Activated naive CD8-positive, alpha-beta T cell (primary cell): ENCODE measurements around the gene MCM10.

Source experiments
- H3K27ac Mint-ChIP-seq: one replicate; pipeline ENCODE4 v1.8.0; 2021; ENCODE audit warnings: mixed read lengths
- H3K27me3 Mint-ChIP-seq: one replicate; pipeline ENCODE4 v1.8.0; 2021; ENCODE audit warnings: mixed read lengths
- H3K36me3 Mint-ChIP-seq: one replicate; pipeline ENCODE4 v1.8.0; 2021; ENCODE audit warnings: mixed read lengths
- H3K4me1 Mint-ChIP-seq: one replicate; pipeline ENCODE4 v1.8.0; 2021; ENCODE audit warnings: low read depth, mixed read lengths
- H3K4me3 Mint-ChIP-seq: one replicate; pipeline ENCODE4 v1.8.0; 2021; ENCODE audit warnings: mild to moderate bottlenecking, mixed read lengths
- H3K9me3 Mint-ChIP-seq: one replicate; pipeline ENCODE4 v1.8.0; 2021; ENCODE audit warnings: low read depth, mixed read lengths

The MCM10 gene

DNA sequence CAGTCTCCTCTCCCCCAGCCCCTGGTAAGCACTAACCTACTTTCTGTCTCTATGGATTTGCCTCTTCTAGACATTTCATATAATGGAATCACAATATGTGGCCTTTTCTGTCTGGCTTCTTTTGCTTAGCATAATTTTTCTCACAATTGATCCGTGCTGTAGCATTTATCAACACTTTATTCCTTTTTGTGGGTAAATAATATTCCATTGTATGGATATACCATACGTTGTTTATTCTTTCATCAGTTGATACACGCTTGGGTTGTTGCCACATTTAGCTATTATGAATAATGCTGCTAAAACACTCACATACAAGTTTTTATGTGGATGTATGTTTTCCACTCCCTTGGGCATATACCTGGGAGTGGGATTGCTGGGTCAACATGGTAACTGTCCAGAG is 25.8 kb downstream of the MCM10 start:
- Mint-ChIP-seq H3K36me3 (peaks cover 20% of the 10 kb centered on the region), H3K4me1 (no peaks in the 10 kb centered on the region), H3K9me3 (no peaks in the 10 kb centered on the region), H3K27me3 (no peaks in the 10 kb centered on the region), H3K4me3 (no peak overlapping the region), H3K27ac (no peak overlapping the region)

DNA sequence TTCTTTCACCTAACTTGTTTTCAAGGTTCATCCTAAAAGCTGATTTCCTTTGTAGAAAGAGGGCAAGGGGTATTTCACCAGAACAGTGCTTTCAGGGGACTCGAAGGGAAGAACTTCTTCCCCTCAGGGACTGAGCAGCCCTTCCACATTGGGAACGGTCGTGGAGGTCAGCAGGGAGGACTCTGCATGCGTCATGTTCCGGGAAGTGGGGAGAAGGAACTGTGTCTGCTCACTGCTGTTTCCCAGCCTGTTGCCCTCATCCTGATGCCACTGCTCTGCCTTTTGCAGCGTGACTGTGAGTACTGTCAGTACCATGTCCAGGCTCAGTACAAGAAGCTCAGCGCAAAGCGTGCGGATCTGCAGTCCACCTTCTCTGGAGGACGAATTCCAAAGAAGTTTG is 27.2 kb downstream of the MCM10 start:
- H3K27ac Mint-ChIP-seq: no peak overlapping the region
- no peaks in the 10 kb centered on the region for H3K9me3 Mint-ChIP-seq
- H3K27me3 Mint-ChIP-seq: no peaks in the 10 kb centered on the region
- no peaks in the 10 kb centered on the region for H3K4me1 Mint-ChIP-seq
- H3K4me3 Mint-ChIP-seq: no peak overlapping the region
- H3K36me3 Mint-ChIP-seq: peaks cover 19% of the 10 kb centered on the region

DNA sequence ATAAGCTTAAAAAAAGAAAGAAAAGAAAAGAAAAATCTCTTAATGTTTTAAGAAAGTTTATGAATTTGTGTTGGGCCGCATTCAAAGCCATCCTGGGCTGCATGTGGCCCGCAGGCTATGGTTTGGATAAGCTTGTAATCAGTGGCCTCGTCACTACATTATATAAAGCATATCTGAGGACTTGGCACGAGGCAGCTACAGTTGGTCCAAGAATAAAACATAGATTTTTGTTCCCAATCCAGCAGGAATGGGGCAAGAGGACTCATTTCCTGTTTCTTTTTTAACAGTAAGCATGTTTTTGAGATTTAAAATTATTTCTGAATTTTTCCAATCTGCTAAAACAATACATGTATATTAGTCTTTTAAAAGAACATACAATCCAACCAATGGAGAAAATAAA is 28.6 kb downstream of the MCM10 start:
- no peaks in the 10 kb centered on the region for H3K4me1 Mint-ChIP-seq
- no peak overlapping the region for H3K4me3 Mint-ChIP-seq
- H3K9me3 Mint-ChIP-seq: no peaks in the 10 kb centered on the region
- no peaks in the 10 kb centered on the region for H3K27me3 Mint-ChIP-seq
- H3K36me3 Mint-ChIP-seq: peaks cover 17% of the 10 kb centered on the region
- no peak overlapping the region for H3K27ac Mint-ChIP-seq

DNA sequence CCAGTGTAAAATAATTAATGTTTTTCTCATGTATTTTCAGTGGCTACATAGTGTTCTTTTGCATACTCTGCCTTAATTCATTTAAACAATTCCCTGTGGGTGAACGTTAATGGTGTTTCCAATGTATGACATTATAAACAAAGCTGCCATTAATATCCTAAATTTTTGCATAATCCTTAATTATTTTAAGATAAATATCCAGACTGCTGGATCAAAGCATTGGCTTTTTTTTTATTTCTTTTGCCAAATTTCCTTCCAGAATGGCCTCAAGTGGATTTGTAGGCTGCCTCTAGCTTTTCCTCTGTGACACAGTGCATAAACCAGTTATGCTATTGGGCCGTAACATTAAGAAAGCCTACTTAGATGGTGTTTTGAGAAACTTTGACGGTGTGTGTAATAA is 29.5 kb downstream of the MCM10 start:
- no peaks in the 10 kb centered on the region for H3K4me1 Mint-ChIP-seq
- H3K27ac Mint-ChIP-seq: no peak overlapping the region
- H3K4me3 Mint-ChIP-seq: no peak overlapping the region
- no peaks in the 10 kb centered on the region for H3K27me3 Mint-ChIP-seq
- H3K9me3 Mint-ChIP-seq: no peaks in the 10 kb centered on the region
- H3K36me3 Mint-ChIP-seq: peaks cover 21% of the 10 kb centered on the region

DNA sequence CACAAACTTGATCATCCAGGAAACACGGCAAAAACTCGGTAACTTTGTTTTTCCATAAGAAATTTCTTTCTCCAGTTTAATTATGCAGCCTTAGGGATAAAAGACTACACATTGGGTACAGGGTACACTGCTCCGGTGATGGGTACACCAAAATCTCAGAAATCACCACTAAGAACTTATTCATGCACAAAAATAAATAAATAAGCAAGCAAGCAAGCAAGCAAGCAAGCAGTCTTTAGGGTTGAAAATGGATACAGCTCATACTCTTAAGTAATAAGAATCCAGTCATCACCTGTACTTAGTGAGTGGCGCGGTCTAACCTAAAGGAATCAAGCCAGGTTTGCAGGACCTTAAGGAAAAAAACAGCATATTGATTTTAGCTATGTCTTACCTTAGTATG is 30.0 kb downstream of the MCM10 start:
- H3K36me3 Mint-ChIP-seq: peaks cover 17% of the 10 kb centered on the region
- no peak overlapping the region for H3K4me3 Mint-ChIP-seq
- no peaks in the 10 kb centered on the region for H3K4me1 Mint-ChIP-seq
- H3K27ac Mint-ChIP-seq: no peak overlapping the region
- H3K27me3 Mint-ChIP-seq: no peaks in the 10 kb centered on the region
- no peaks in the 10 kb centered on the region for H3K9me3 Mint-ChIP-seq

DNA sequence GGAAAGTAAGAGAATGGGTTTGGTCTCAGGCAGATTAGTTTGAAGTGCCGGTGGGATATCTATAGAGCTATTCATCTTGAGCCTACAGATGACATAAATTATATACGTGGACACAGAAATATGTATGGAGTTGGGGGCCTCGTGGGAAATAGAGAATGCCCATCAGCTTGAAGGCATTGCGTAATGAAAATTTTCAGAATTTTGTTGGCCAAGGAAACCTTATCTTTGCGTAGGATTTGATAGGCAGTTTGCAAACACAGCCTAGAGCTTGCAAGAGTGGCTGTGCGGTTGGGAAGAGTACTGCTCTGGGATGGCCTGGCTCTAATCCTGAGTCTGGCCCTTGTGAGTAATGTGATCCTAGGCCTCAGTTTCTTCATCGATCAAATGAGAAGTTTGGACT is 32.3 kb downstream of the MCM10 start:
- H3K36me3 Mint-ChIP-seq: peaks cover 12% of the 10 kb centered on the region
- H3K4me1 Mint-ChIP-seq: no peaks in the 10 kb centered on the region
- no peak overlapping the region for H3K27ac Mint-ChIP-seq
- H3K9me3 Mint-ChIP-seq: no peaks in the 10 kb centered on the region
- no peak overlapping the region for H3K4me3 Mint-ChIP-seq
- no peaks in the 10 kb centered on the region for H3K27me3 Mint-ChIP-seq

DNA sequence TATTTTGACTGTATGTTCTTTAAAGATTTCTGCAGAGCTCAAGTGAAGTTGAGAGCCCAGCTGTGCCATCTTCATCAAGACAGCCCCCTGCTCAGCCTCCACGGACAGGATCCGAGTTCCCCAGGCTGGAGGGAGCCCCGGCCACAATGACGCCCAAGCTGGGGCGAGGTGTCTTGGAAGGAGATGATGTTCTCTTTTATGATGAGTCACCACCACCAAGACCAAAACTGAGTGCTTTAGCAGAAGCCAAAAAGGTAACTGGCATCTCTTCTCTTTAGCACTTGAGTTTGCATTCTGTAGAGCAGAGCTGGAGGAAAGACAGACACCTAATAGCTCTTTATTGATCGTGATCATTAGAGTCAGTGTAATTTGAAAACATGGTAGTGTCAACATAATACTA is 33.7 kb downstream of the MCM10 start:
- Mint-ChIP-seq H3K4me3 (no peak overlapping the region), H3K4me1 (no peaks in the 10 kb centered on the region), H3K27me3 (no peaks in the 10 kb centered on the region), H3K27ac (no peak overlapping the region), H3K9me3 (no peaks in the 10 kb centered on the region), H3K36me3 (peaks cover 12% of the 10 kb centered on the region)

DNA sequence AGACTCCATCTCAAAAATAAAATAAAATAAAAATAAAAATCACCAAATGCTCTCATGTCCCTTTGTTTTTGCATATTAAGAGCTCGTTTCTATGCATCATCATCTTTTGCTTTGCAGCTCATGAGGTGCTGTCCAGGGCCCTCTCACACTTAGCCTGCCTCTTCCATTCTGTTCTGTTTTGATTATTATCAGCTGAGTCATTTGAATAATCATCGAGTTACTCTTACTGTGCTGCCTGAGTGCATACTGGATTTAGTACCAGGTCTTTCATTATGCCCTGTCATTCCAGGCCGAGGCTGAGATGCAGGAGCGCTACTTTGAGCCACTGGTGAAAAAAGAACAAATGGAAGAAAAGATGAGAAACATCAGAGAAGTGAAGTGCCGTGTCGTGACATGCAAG is 39.8 kb downstream of the MCM10 start:
- peaks cover 3% of the 10 kb centered on the region for H3K36me3 Mint-ChIP-seq

DNA sequence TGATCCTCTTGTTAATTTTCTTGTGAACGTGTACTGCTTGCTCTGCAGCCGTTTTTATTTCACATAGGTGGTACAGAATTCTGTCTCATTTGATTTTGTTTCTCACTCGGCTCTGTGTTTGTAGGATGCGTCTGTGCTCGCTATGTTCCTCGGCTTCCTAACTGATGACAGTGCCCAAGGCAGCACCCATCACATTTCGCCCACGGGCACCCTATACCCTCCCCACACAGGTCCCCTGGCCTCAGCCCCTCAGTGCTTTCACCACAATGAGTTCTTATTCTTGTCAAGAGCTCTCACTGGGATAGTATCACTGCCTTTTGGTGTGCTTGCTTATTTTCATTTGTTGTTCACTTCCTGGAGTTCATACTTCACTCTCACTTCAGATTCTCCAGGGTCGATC is 44.7 kb downstream of the MCM10 start:
- Mint-ChIP-seq H3K36me3 (peaks cover 10% of the 10 kb centered on the region), H3K4me1 (no peaks in the 10 kb centered on the region), H3K4me3 (no peak overlapping the region), H3K9me3 (no peaks in the 10 kb centered on the region), H3K27me3 (no peaks in the 10 kb centered on the region), H3K27ac (no peak overlapping the region)

More for the DNA sequence above, 39.8 kb downstream of the MCM10 start:
- no peaks in the 10 kb centered on the region for H3K27me3 Mint-ChIP-seq
- no peaks in the 10 kb centered on the region for H3K4me1 Mint-ChIP-seq
- no peaks in the 10 kb centered on the region for H3K9me3 Mint-ChIP-seq
- no peak overlapping the region for H3K27ac Mint-ChIP-seq
- no peak overlapping the region for H3K4me3 Mint-ChIP-seq

DNA sequence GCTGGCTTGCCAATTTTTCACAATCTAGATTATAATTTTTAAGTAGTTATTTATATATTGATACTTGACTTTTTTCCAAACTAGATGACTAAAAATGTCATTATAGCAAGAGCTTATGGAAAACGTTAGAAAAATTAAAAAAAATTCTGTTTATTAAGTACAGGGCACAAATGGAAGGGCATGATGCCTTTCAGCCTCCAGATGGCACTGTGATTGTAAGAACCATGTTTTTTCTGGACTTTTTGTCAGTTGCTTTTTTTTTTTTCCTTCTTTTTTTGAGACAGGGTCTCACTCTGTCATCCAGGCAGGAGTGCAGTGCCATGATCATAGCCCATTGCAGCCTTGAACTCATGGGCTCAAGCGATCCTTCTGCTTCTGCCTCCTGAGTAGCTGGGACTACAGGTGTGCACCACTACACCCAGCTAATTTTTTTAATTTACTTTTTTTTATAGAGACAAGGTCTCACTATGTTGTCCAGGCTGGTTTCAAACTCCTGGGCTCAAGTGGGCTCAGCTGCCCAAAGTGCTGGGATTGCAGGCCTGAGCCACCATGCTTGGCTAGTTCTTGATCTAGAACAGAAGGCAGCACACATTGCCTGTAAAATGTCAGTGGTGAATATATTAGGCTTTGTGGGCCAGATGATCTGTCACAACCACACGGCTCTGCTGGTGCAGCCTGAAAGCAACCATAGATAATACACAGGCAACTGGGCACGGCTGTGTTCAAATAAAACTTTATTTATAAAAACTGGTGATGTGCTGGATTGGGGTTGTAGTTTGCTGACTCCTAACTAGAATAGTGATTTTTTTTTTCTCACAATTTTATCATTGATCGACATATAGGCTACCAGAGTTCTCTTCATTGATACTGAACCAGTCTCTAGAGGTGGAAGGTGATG is 45.4 kb downstream of the MCM10 start:
- H3K9me3 Mint-ChIP-seq: no peaks in the 10 kb centered on the region
- no peak overlapping the region for H3K27ac Mint-ChIP-seq
- no peaks in the 10 kb centered on the region for H3K27me3 Mint-ChIP-seq
- H3K36me3 Mint-ChIP-seq: peaks cover 10% of the 10 kb centered on the region
- H3K4me3 Mint-ChIP-seq: no peak overlapping the region
- no peaks in the 10 kb centered on the region for H3K4me1 Mint-ChIP-seq

DNA sequence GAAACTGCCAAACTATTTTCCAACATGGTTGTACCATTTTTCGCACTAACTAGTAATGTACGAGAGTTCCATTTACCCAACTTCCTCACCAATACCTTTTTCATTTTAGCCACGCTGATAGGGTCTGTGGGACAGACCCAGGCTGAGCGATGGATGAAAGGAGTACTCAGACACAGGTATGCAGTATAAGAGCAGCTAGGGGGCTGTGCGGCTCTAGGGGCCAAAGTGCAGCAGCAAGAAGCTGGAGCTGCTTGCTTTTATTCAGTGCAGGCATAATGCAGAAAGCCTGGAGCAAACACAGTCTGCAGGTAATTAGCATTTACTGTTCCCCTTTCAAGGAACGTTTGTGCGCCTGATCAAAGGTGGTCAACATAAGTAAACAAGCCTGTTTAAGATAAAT is 51.8 kb downstream of the MCM10 start:
- H3K4me1 Mint-ChIP-seq: no peaks in the 10 kb centered on the region
- H3K36me3 Mint-ChIP-seq: peaks cover 14% of the 10 kb centered on the region
- no peak overlapping the region for H3K4me3 Mint-ChIP-seq
- no peak overlapping the region for H3K27ac Mint-ChIP-seq
- no peaks in the 10 kb centered on the region for H3K27me3 Mint-ChIP-seq
- no peaks in the 10 kb centered on the region for H3K9me3 Mint-ChIP-seq

DNA sequence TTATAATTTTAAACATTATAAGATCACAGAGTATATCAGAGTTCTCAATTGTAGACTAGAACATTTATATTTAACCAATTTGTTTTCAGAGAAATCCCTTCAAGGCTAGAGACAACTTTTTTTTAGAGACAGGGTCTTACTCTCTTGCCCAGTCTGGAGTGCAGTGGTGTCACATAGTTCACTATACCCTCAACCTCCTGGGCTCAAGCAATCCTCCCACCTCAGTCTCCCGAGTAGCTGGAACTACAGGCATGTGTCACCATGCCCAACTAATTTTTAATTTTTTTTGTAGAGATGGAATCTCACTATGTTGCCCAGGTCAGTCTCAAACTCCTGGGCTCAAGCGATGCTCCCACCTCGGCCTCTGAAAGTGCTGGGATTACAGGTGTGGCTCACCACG is 57.5 kb downstream of the MCM10 start:
- Mint-ChIP-seq H3K27ac (no peak overlapping the region), H3K36me3 (peaks cover 2% of the 10 kb centered on the region), H3K4me3 (no peak overlapping the region), H3K4me1 (no peaks in the 10 kb centered on the region), H3K9me3 (no peaks in the 10 kb centered on the region), H3K27me3 (no peaks in the 10 kb centered on the region)

DNA sequence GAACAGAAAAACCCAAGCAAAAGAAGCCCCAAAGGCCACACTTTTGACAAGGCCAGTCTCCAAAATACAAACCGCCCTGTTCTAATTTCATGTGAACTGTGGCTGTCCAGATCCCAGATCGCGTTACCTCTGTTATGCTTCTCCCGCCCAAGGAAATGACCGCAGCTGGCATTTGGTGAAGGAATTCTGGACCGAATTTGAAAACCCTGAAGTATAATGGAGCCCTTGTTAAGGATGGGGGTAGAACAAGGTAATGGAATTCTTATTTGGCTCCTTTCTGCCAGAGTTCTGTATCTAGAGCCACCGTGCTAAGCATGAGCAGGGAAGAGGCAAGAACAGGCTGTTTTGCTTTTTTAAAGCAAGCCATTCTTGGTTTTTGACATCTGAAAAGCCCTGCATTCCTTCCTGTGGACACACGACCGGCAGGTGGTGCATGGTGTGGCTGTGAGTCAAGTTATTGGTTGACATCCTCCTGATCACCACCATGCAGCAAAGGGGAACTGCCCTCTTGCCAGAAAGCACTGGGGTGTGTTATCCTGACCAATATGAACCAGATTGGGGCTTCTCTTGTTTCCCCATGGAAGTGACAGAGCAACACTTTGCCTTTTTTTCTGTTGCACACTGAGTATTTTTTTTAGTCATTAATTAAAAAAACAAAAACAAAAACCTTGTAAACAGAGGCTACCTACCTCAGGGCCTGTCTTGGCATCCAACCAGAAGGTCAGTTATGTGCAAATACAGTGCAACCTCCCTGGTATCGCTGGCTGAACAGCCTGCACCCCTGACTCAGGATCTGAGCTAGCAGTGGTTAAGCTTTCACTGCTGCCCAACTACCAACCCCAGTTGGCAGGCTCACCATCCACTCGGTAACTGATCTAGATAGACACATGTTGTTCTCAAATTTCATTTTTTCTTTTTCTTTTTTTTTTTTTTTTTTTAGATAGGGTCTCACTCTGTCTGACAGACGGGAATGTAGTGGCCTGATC is 58.6 kb downstream of the MCM10 start:
- Mint-ChIP-seq H3K4me1 (no peaks in the 10 kb centered on the region), H3K27me3 (no peaks in the 10 kb centered on the region)

DNA sequence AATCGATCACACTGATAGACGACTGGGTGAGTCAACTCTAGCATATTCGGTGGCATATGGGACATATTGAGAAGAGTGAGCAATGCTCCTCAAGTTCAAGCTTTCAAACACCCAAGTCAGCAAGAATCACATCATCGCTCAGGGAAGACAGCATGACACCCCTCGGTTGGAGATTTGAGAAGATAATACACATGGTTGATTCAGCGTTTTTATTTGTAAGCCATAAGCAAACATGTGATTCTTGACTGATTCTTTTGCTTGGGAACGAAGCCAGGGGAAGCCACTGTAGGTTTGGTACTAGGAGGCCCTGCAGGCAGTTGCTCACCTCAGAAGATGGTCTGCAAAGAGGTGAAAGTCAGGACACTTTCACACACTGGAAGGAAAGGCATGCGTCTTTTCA is 60.2 kb downstream of the MCM10 start:
- Mint-ChIP-seq H3K4me1 (no peaks in the 10 kb centered on the region), H3K27ac (no peak overlapping the region), H3K36me3 (no peaks in the 10 kb centered on the region)

More for the DNA sequence above, 58.6 kb downstream of the MCM10 start:
- H3K36me3 Mint-ChIP-seq: no peaks in the 10 kb centered on the region
- H3K27ac Mint-ChIP-seq: no peak overlapping the region
- H3K4me3 Mint-ChIP-seq: no peak overlapping the region
- H3K9me3 Mint-ChIP-seq: no peaks in the 10 kb centered on the region

DNA sequence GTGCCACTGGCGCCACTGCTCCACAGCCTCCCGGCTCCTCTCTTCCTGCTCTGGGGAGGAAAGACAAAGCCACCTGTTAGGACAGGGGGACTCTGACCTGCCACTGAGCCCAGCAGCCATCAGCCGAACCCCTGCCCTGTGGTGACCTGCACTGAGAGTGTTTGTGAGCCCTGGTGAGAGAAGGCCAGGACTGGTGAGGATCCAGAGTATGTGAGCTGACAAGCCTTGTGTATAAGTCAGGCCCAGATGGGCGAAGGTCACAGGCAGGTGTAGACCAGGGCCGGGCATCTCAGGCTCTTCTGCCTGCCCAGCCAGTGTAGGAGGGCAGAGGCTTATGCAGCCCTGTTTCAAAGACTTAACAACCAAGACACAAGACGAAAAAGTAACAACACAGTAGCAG is 60.8 kb downstream of the MCM10 start:
- no peaks in the 10 kb centered on the region for H3K4me1 Mint-ChIP-seq
- no peaks in the 10 kb centered on the region for H3K36me3 Mint-ChIP-seq
- no peak overlapping the region for H3K27ac Mint-ChIP-seq
- H3K27me3 Mint-ChIP-seq: no peaks in the 10 kb centered on the region
- H3K9me3 Mint-ChIP-seq: no peaks in the 10 kb centered on the region
- no peak overlapping the region for H3K4me3 Mint-ChIP-seq

More for the DNA sequence above, 60.2 kb downstream of the MCM10 start:
- no peaks in the 10 kb centered on the region for H3K9me3 Mint-ChIP-seq
- H3K27me3 Mint-ChIP-seq: no peaks in the 10 kb centered on the region
- no peak overlapping the region for H3K4me3 Mint-ChIP-seq
